H9 (cell line): Measurements from ENCODE around the gene MRPL16. TPM values are rescaled to one million over a fixed set of nuclear protein-coding genes. Genes with fewer than 3 reads are reported as not detected.

ENCODE experiments used
- DNase-seq: peaks from one replicate; pipeline ENCODE4 v3.0.0-alpha.2; 2017
- H2AFZ ChIP-seq: one replicate; pipeline ENCODE4 v1.6.1; 2013; ENCODE audit warnings: mild to moderate bottlenecking, low read length, control low read depth, moderate library complexity
- H2AK5ac ChIP-seq: 2 replicates; pipeline ENCODE4 v1.6.1; 2013; ENCODE audit warnings: low read length, control low read depth, mixed read lengths; ENCODE audit not compliant: insufficient read length
- H2BK120ac ChIP-seq: one replicate; pipeline ENCODE4 v1.6.1; 2013; ENCODE audit warnings: low read depth, mild to moderate bottlenecking, low read length, control low read depth, inconsistent platforms; ENCODE audit not compliant: poor library complexity, severe bottlenecking
- H2BK12ac ChIP-seq: 2 replicates; pipeline ENCODE4 v1.6.1; 2013; ENCODE audit warnings: low read length, control low read depth, mixed read lengths, low read depth; ENCODE audit not compliant: insufficient read length
- H2BK15ac ChIP-seq: 2 replicates; pipeline ENCODE4 v1.6.1; 2013; ENCODE audit warnings: low read depth, low read length, control low read depth
- H2BK20ac ChIP-seq: one replicate; pipeline ENCODE4 v1.6.1; 2013; ENCODE audit warnings: low read depth, mild to moderate bottlenecking, low read length, control low read depth, inconsistent platforms; ENCODE audit not compliant: poor library complexity, severe bottlenecking
- H2BK5ac ChIP-seq: 2 replicates; pipeline ENCODE4 v1.6.1; 2013; ENCODE audit warnings: low read length, control low read depth, mixed read lengths; ENCODE audit not compliant: insufficient read length
- H3K14ac ChIP-seq: 2 replicates; pipeline ENCODE4 v1.6.1; 2013; ENCODE audit warnings: low read length, control low read depth; ENCODE audit not compliant: insufficient read depth
- H3K18ac ChIP-seq: 2 replicates; pipeline ENCODE4 v1.6.1; 2013; ENCODE audit warnings: low read depth, mild to moderate bottlenecking, mixed read lengths, low read length, control low read depth; ENCODE audit not compliant: insufficient read length
- H3K23ac ChIP-seq: 2 replicates; pipeline ENCODE4 v1.6.1; 2013; ENCODE audit warnings: low read length, control low read depth, mixed read lengths, low read depth; ENCODE audit not compliant: insufficient read length
- H3K23me2 ChIP-seq: 2 replicates; pipeline ENCODE4 v1.6.1; 2013; ENCODE audit warnings: low read depth, mild to moderate bottlenecking, mixed read lengths, low read length, control low read depth; ENCODE audit not compliant: insufficient read length, poor library complexity, severe bottlenecking
- H3K27ac ChIP-seq: 2 replicates; pipeline ENCODE4 v1.5.1; 2013; ENCODE audit warnings: low read length, control low read depth, mixed read lengths, low read depth; ENCODE audit not compliant: insufficient read length
- H3K27me3 ChIP-seq: 2 replicates; pipeline ENCODE4 v1.6.1; 2013; ENCODE audit warnings: low read length, control low read depth, inconsistent platforms; ENCODE audit not compliant: insufficient read depth
- H3K4ac ChIP-seq: 2 replicates; pipeline ENCODE4 v1.6.1; 2013; ENCODE audit warnings: low read depth, mild to moderate bottlenecking, control low read depth, inconsistent platforms, low read length, moderate library complexity
- H3K4me1 ChIP-seq: 2 replicates; pipeline ENCODE4 v1.6.1; 2013; ENCODE audit warnings: low read length, control low read depth, inconsistent platforms; ENCODE audit not compliant: insufficient read depth
- H3K4me2 ChIP-seq: 2 replicates; pipeline ENCODE4 v1.6.1; 2013; ENCODE audit warnings: low read length, control low read depth, mixed read lengths; ENCODE audit not compliant: insufficient read length, insufficient read depth
- H3K56ac ChIP-seq: 2 replicates; pipeline ENCODE4 v1.6.1; 2013; ENCODE audit warnings: low read depth, mild to moderate bottlenecking, mixed read lengths, low read length, control low read depth; ENCODE audit not compliant: insufficient read length
- H3K79me1 ChIP-seq: 2 replicates; pipeline ENCODE4 v1.6.1; 2013; ENCODE audit warnings: low read depth, mild to moderate bottlenecking, moderate library complexity, low read length, control low read depth, inconsistent platforms; ENCODE audit not compliant: insufficient read depth, poor library complexity, severe bottlenecking
- H3K79me2 ChIP-seq: 2 replicates; pipeline ENCODE4 v1.6.1; 2013; ENCODE audit warnings: low read length, control low read depth, inconsistent platforms; ENCODE audit not compliant: insufficient read depth
- H3K9ac ChIP-seq: 2 replicates; pipeline ENCODE4 v1.6.1; 2013; ENCODE audit warnings: low read length, control low read depth, mixed read lengths; ENCODE audit not compliant: insufficient read length; ENCODE audit errors: extremely low read depth
- H3K9me3 ChIP-seq: one replicate; pipeline ENCODE4 v1.6.1; 2013; ENCODE audit warnings: low read depth, low read length, inconsistent platforms; ENCODE audit not compliant: control insufficient read depth
- H3T11ph ChIP-seq: one replicate; pipeline ENCODE4 v1.6.1; 2013; ENCODE audit warnings: mild to moderate bottlenecking, low read length, control low read depth, inconsistent platforms
- H4K20me1 ChIP-seq: one replicate; pipeline ENCODE4 v1.6.1; 2013; ENCODE audit not compliant: control insufficient read depth, insufficient read length, insufficient read depth
- H4K5ac ChIP-seq: 2 replicates; pipeline ENCODE4 v1.6.1; 2013; ENCODE audit warnings: low read depth, mild to moderate bottlenecking, mixed read lengths, low read length, control low read depth; ENCODE audit not compliant: insufficient read length
- H4K8ac ChIP-seq: replicated peaks from 2 replicates; pipeline ENCODE4 v1.6.1; 2013; ENCODE audit warnings: low read length, control low read depth, mixed read lengths, low read depth; ENCODE audit not compliant: insufficient read length
- H4K91ac ChIP-seq: 2 replicates; pipeline ENCODE4 v1.6.1; 2013; ENCODE audit warnings: low read depth, mild to moderate bottlenecking, moderate library complexity, mixed read lengths, low read length, control low read depth; ENCODE audit not compliant: insufficient read length
- H3K27ac Mint-ChIP-seq, 3 experiments: 2 replicates in 2 of 3; 3 replicates in 1 of 3; pipeline ENCODE4 v1.8.0; 2020 to 2021; ENCODE audit warnings: mixed read lengths in 3 of 3, mild to moderate bottlenecking in 1 of 3, moderate library complexity in 1 of 3
- H3K27me3 Mint-ChIP-seq: 2 replicates; pipeline ENCODE4 v1.8.0; 2021; ENCODE audit warnings: low read depth, mild to moderate bottlenecking, moderate library complexity, mixed read lengths
- H3K36me3 Mint-ChIP-seq, 3 experiments: 2 replicates in 2 of 3; 3 replicates in 1 of 3; pipeline ENCODE4 v1.8.0; 2020 to 2021; ENCODE audit warnings: low read depth in 3 of 3, mixed read lengths in 3 of 3; ENCODE audit not compliant: insufficient read depth in 1 of 3
- H3K4me1 Mint-ChIP-seq, 2 experiments: 2 replicates each; pipeline ENCODE4 v1.8.0; 2020; ENCODE audit warnings: mixed read lengths in 2 of 2
- H3K4me3 Mint-ChIP-seq, 2 experiments: 2 replicates in 1 of 2; 3 replicates in 1 of 2; pipeline ENCODE4 v1.8.0; 2020 to 2021; ENCODE audit warnings: mild to moderate bottlenecking in 2 of 2, mixed read lengths in 2 of 2, moderate library complexity in 1 of 2
- H3K9me3 Mint-ChIP-seq, 2 experiments: 2 replicates in 1 of 2; 3 replicates in 1 of 2; pipeline ENCODE4 v1.8.0; 2020; ENCODE audit warnings: mild to moderate bottlenecking in 2 of 2, mixed read lengths in 2 of 2, moderate library complexity in 1 of 2
- CTCF ChIP-seq: fragments of 200-600 bp; sonication (generic); conservative IDR thresholded peaks from 3 replicates; pipeline ENCODE4 v1.8.0; 2021; ENCODE audit warnings: antibody characterized with exemption, mild to moderate bottlenecking
- WGBS: extraction: QIAGEN DNeasy Blood & Tissue Kit; methylation state at CpG from one replicate; pipeline ENCODE4 v1.1.7; 2013; ENCODE audit warnings: missing lambda C conversion rate, low lambda C conversion rate, mixed read lengths; ENCODE audit not compliant: insufficient read length; ENCODE audit errors: extremely low coverage; 5-methylcytosine and 5-hydroxymethylcytosine counted together
- total RNA-seq: library from RNA; stranded (reverse); gene quantifications from 2 replicates; pipeline ENCODE4 v1.2.1, GENCODE V29; 2021

The MRPL16 gene
- total RNA-seq, 1 experiment from 2014 or later, result 87.1 TPM

- Histone ChIP-seq H4K8ac (no peak overlapping the region), H3K79me2 (no peaks in the 10 kb centered on the region), H3K9me3 (no peaks in the 10 kb centered on the region), H3K27me3 (no peaks in the 10 kb centered on the region), H3K27ac (no peak overlapping the region), H3K4me1 (peaks cover 4% of the 10 kb centered on the region; the same call in 1 of the 2 replicates), H4K20me1 (no peaks in the 10 kb centered on the region), H2BK15ac (no peak overlapping the region), H3K23me2 (peaks cover 4% of the 10 kb centered on the region), H2BK120ac (no peak overlapping the region), H3K23ac (no peak overlapping the region), H3K79me1 (no peaks in the 10 kb centered on the region), H3K4ac (no peak overlapping the region), H3K9ac (no peak overlapping the region), H2BK12ac (no peak overlapping the region), H2AK5ac (no peak overlapping the region), H3K4me2 (no peak overlapping the region), H4K91ac (no peak overlapping the region), H3K18ac (no peak overlapping the region), H3T11ph (no peak overlapping the region), H4K5ac (no peak overlapping the region), H2AFZ (no peak overlapping the region), H3K14ac (no peak overlapping the region), H2BK20ac (no peak overlapping the region), H2BK5ac (no peak overlapping the region), H3K56ac (no peak overlapping the region)
- H3K27ac Mint-ChIP-seq, result no peak overlapping the region
- WGBS, result no CpG with 5 or more reads among the region's 2 CpGs
- H3K9me3 Mint-ChIP-seq, result no peaks in the 10 kb centered on the region
- H3K36me3 Mint-ChIP-seq, result peaks cover 6 to 14% (median 13%) of the 10 kb centered on the region in 3 experiments; a peak in 6 of 7 replicates
- no peak overlapping the region for H3K4me3 Mint-ChIP-seq
- peaks cover 52% of the 10 kb centered on the region in 2 experiments for H3K4me1 Mint-ChIP-seq
- TF ChIP-seq CTCF, result no peak
- no peak for DNase-seq
- H3K27me3 Mint-ChIP-seq, result no peaks in the 10 kb centered on the region
These were observed 1.6 kb upstream of the MRPL16 start for GRCh38 chr11:59812220-59812619.
